Measurements from ENCODE around the gene DGKB. TPM values are rescaled to one million over a fixed set of nuclear protein-coding genes. Genes with fewer than 3 reads are reported as not detected.

Gene DGKB
- total and polyA plus RNA-seq, 8 donors, result 0.20 to 260 (median 3.2) TPM; not detected in 4

GRCh38 chr7:14868937-14869336, 33.6 kb downstream of the DGKB start:
- H3K4me1 ChIP-seq, result no peaks in the 10 kb centered on the region
- TF ChIP-seq EP300 (IDR thresholded peaks at IDR 0.05), result no peak
- no peak for TF ChIP-seq POLR2AphosphoS5 (IDR thresholded peaks at IDR 0.05)
- no peak for TF ChIP-seq CTCF (IDR thresholded peaks at IDR 0.05)
- TF ChIP-seq POLR2A (IDR thresholded peaks at IDR 0.05), result no peak
- intact Hi-C loops (cut with DNase I; ENCODE audit: low total_unique reads), result no loop called here
- H3K9me3 ChIP-seq, result no peaks in the 10 kb centered on the region
- H3K27ac ChIP-seq, result no peak overlapping the region
- no peaks in the 10 kb centered on the region for H3K36me3 ChIP-seq
- DNase-seq, result no peak
- no peaks in the 10 kb centered on the region for H3K27me3 ChIP-seq
- no peak overlapping the region for H3K4me3 ChIP-seq

GRCh38 chr7:14861456-14861855, 41.1 kb downstream of the DGKB start:
- WGBS, 5 donors, result 71 to 91% (median 86%) methylated on average over 1 of the region's 1 CpG
- no peak overlapping the region for H3K27ac ChIP-seq
- DNase-seq, result no peak
- no peak overlapping the region for H3K4me3 ChIP-seq
- intact Hi-C loops (cut with DNase I; ENCODE audit: low total_unique reads), result no loop called here
- H3K27me3 ChIP-seq, result no peaks in the 10 kb centered on the region
- no peaks in the 10 kb centered on the region for H3K9me3 ChIP-seq
- no peak for TF ChIP-seq CTCF (IDR thresholded peaks at IDR 0.05)
- TF ChIP-seq EP300 (IDR thresholded peaks at IDR 0.05), result no peak
- no peak for TF ChIP-seq POLR2AphosphoS5 (IDR thresholded peaks at IDR 0.05)
- no peak for TF ChIP-seq POLR2A (IDR thresholded peaks at IDR 0.05)
- H3K4me1 ChIP-seq, result no peaks in the 10 kb centered on the region
- no peaks in the 10 kb centered on the region for H3K36me3 ChIP-seq

- no peaks in the 10 kb centered on the region for H3K27me3 ChIP-seq
- DNase-seq, result no peak
- no peaks in the 10 kb centered on the region for H3K9me3 ChIP-seq
- 35 to 62% (median 45%) methylated on average over 2 of the region's 2 CpGs for WGBS, 5 donors
- H3K27ac ChIP-seq, result no peak overlapping the region
- no peak overlapping the region for H3K4me3 ChIP-seq
- intact Hi-C loops (cut with DNase I; ENCODE audit: low total_unique reads), result no loop called here
- peaks cover 0 to 9% (median 0%) of the 10 kb centered on the region in 4 donors for H3K4me1 ChIP-seq
- H3K36me3 ChIP-seq, result no peaks in the 10 kb centered on the region
- TF ChIP-seq POLR2A (IDR thresholded peaks at IDR 0.05), result no peak
- no peak for TF ChIP-seq EP300 (IDR thresholded peaks at IDR 0.05)
- TF ChIP-seq CTCF (IDR thresholded peaks at IDR 0.05), result no peak
- TF ChIP-seq POLR2AphosphoS5 (IDR thresholded peaks at IDR 0.05), result no peak
Measured at GRCh38 chr7:14859267-14859666, 43.3 kb downstream of the DGKB start.

- H3K9me3 ChIP-seq, result no peaks in the 10 kb centered on the region
- no peak for DNase-seq
- 30 to 55% (median 42%) methylated on average over 2 of the region's 2 CpGs for WGBS, 5 donors
Measured at GRCh38 chr7:14858866-14859265, 43.7 kb downstream of the DGKB start.

More at GRCh38 chr7:14858866-14859265, 43.7 kb downstream of the DGKB start:
- H3K4me3 ChIP-seq, result no peak overlapping the region
- H3K4me1 ChIP-seq, result peaks cover 0 to 9% (median 0%) of the 10 kb centered on the region in 4 donors
- no peaks in the 10 kb centered on the region for H3K27me3 ChIP-seq
- intact Hi-C loops (cut with DNase I; ENCODE audit: low total_unique reads), result no loop called here
- H3K36me3 ChIP-seq, result no peaks in the 10 kb centered on the region
- no peak overlapping the region for H3K27ac ChIP-seq
- TF ChIP-seq EP300 (IDR thresholded peaks at IDR 0.05) (no peak), POLR2AphosphoS5 (IDR thresholded peaks at IDR 0.05) (no peak), POLR2A (IDR thresholded peaks at IDR 0.05) (no peak), CTCF (IDR thresholded peaks at IDR 0.05) (no peak)

Data from stomach (tissue), 9 donors.